GM21367 (cell line): Measurements from ENCODE around the gene COL9A1.

Experiments
- ATAC-seq: cut with Tn5 transposase; IDR thresholded peaks from one replicate; pipeline ENCODE4 v1.9.1; 2021; ENCODE audit not compliant: unreplicated experiment

The COL9A1 gene

GRCh38 chr6:70176842-70177550, 125.9 kb downstream of the COL9A1 start:
- no peak for ATAC-seq

DNA sequence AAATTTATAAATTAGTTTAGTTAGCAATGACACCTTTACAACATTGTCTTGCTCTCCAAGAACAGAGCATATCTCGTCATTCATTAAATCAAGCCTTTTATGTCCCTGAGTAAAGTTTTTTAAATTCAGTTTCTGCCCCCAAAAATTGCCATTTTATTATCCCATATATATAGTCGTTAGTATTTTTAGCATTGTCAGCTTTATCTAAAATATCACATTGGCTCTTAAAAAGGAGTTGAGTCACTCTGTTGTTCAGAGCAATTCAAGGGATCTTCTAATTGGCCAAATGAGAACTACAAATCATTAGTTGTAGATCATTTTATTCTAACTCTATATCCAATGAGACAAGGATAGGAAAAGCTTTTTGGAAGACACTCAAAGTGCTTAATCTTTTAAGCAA, 127.1 kb downstream of the COL9A1 start:
- no peak for ATAC-seq

GRCh38 chr6:70172252-70172651, 130.6 kb downstream of the COL9A1 start:
- no peak for ATAC-seq

- ATAC-seq: no peak
Observed at GRCh38 chr6:70171236-70171635, 131.6 kb downstream of the COL9A1 start.

- no peak for ATAC-seq
Observed at GRCh38 chr6:70168681-70169377, 134.1 kb downstream of the COL9A1 start.
